ENCODE data around the gene PELI2.

GRCh38 chr14:56156096-56156495, 37.9 kb downstream of the PELI2 start:
- TF ChIP-seq CTCF (conservative IDR thresholded peaks at IDR 0.05) (no peak), EZH2 (IDR thresholded peaks at IDR 0.05; ENCODE audit: low read depth) (no peak)

Measured in PC-9 (cell line).